K562 (cell line): ENCODE data around the gene RAB32. TPM values are rescaled to one million over a fixed set of nuclear protein-coding genes. Genes with fewer than 3 reads are reported as not detected.

Experiments used
- CREM ChIP-seq: IDR thresholded peaks from 2 replicates; pipeline ENCODE4 v1.6.1; 2014; ENCODE audit warnings: antibody characterized with exemption, low read depth
- ESRRA ChIP-seq: fragments of 450-650 bp; IDR thresholded peaks from 2 replicates; pipeline ENCODE4 v1.6.1; 2014; ENCODE audit warnings: low read depth, mild to moderate bottlenecking, moderate library complexity, borderline replicate concordance
- GABPB1 ChIP-seq: sonication (generic); formaldehyde crosslinking; IDR thresholded peaks from 2 replicates; pipeline ENCODE4 v1.8.0; 2022; ENCODE audit warnings: mild to moderate bottlenecking, missing genetic modification reagents
- GATAD2B ChIP-seq: fragments of 450-650 bp; IDR thresholded peaks from 2 replicates; pipeline ENCODE4 v1.6.1; 2017; ENCODE audit warnings: mild to moderate bottlenecking, borderline replicate concordance
- HMGN3 ChIP-seq: IDR thresholded peaks from 2 replicates; pipeline ENCODE4 v1.6.1; 2011; ENCODE audit warnings: borderline replicate concordance, low read depth, mild to moderate bottlenecking, mixed read lengths, low read length; ENCODE audit not compliant: insufficient read length; ENCODE audit errors: extremely low read depth
- MBD1 ChIP-seq: fragments of 250-450 bp; sonication (Bioruptor Pico); IDR thresholded peaks from 2 replicates; pipeline ENCODE4 v1.8.0; 2022; ENCODE audit warnings: inconsistent platforms
- MTA2 ChIP-seq: fragments of 450-650 bp; IDR thresholded peaks from 2 replicates; pipeline ENCODE4 v1.6.1; 2016; ENCODE audit warnings: low read depth
- NR2C2 ChIP-seq, 2 experiments: fragments of 200-800 bp in 1 of 2; sonication (Bioruptor generic) in 1 of 2; sonication (generic) in 1 of 2; formaldehyde crosslinking in 1 of 2; IDR thresholded peaks; 2 replicates each; pipeline versions ENCODE4 v1.6.1 to v1.8.0; 2016 to 2022; ENCODE audit warnings: mild to moderate bottlenecking in 1 of 2, missing compliant biosample characterization in 1 of 2, missing genetic modification characterization in 1 of 2, missing genetic modification reagents in 1 of 2
- NRF1 ChIP-seq, 2 experiments: fragments of 450-650 bp; IDR thresholded peaks in 1 of 2; conservative IDR thresholded peaks in 1 of 2; 2 replicates each; pipeline ENCODE4 v1.6.1; 2014; ENCODE audit warnings: mild to moderate bottlenecking in 2 of 2
- PHF20 ChIP-seq: fragments of 450-650 bp; IDR thresholded peaks from 2 replicates; pipeline ENCODE4 v1.6.1; 2018; ENCODE audit not compliant: partially characterized antibody
- PRPF4 ChIP-seq: fragments of 200-400 bp; formaldehyde crosslinking; IDR thresholded peaks from one replicate; pipeline ENCODE4 v1.6.1; 2017; ENCODE audit warnings: low read length, low read depth, mild to moderate bottlenecking; ENCODE audit not compliant: insufficient read depth, poor library complexity, severe bottlenecking
- SMAD4 ChIP-seq: fragments of 250-450 bp; sonication (Bioruptor Pico); conservative IDR thresholded peaks from 2 replicates; pipeline ENCODE4 v1.8.0; 2021; ENCODE audit warnings: inconsistent platforms, mild to moderate bottlenecking, moderate library complexity
- SOX6 ChIP-seq: fragments of 450-650 bp; IDR thresholded peaks from 2 replicates; pipeline ENCODE4 v1.6.1; 2014; ENCODE audit warnings: mild to moderate bottlenecking
- STAG1 ChIP-seq: sonication (generic); formaldehyde crosslinking; IDR thresholded peaks from 2 replicates; pipeline ENCODE4 v1.5.0; 2020; ENCODE audit warnings: missing genetic modification reagents, borderline replicate concordance
- TSHZ1 ChIP-seq: fragments of 250-450 bp; sonication (Bioruptor Pico); IDR thresholded peaks from 2 replicates; pipeline ENCODE4 v1.4.0; 2020; ENCODE audit warnings: mild to moderate bottlenecking, moderate library complexity
- ZNF263 ChIP-seq: sonication (generic); formaldehyde crosslinking; IDR thresholded peaks from 2 replicates; pipeline ENCODE4 v1.8.0; 2022; ENCODE audit warnings: mild to moderate bottlenecking, missing genetic modification reagents, borderline replicate concordance
- ZNF511 ChIP-seq: sonication (generic); formaldehyde crosslinking; IDR thresholded peaks from 2 replicates; pipeline ENCODE4 v1.8.0; 2022; ENCODE audit warnings: mild to moderate bottlenecking, missing genetic modification reagents
- ZNF561 ChIP-seq: fragments of 450-650 bp; formaldehyde crosslinking; conservative IDR thresholded peaks from 2 replicates; pipeline ENCODE4 v1.4.0; 2020; ENCODE audit warnings: mild to moderate bottlenecking, moderate library complexity
- ZNF639 ChIP-seq, 2 experiments: fragments of 200-800 bp in 1 of 2; sonication (Bioruptor generic) in 1 of 2; sonication (generic) in 1 of 2; formaldehyde crosslinking in 1 of 2; IDR thresholded peaks in 1 of 2; conservative IDR thresholded peaks in 1 of 2; 2 replicates each; pipeline versions ENCODE4 v1.5.0 to v1.6.1; 2016 to 2020; ENCODE audit warnings: missing compliant biosample characterization in 1 of 2, missing genetic modification characterization in 1 of 2, missing genetic modification reagents in 1 of 2
- polyA plus RNA-seq, 8 experiments: library from polyadenylated mRNA; depleted of rRNA in 4 of 8; stranded (reverse) in 5 of 8; unstranded in 3 of 8; fragments of >200 nt; fragmentation: Nextera tagmentation in 2 of 8; fragmentation: Illumina TruSeq in 1 of 8; extraction: Ambion mirVana in 2 of 8; extraction: Trizol in 1 of 8; gene quantifications; 2 replicates each; pipeline versions ENCODE4 v1.2.1 to v1.2.3, GENCODE V29; 2011 to 2014; ENCODE audit warnings: inconsistent platforms in 1 of 8, missing spikeins in 1 of 8
- total RNA-seq, 7 experiments: library from RNA; depleted of rRNA in 6 of 7; stranded (reverse); fragments of >200 nt in 6 of 7; fragmentation: Illumina TruSeq in 2 of 7; extraction: Trizol in 2 of 7; gene quantifications; 2 replicates each; pipeline versions ENCODE4 v1.2.1 to v1.2.3, GENCODE V29; 2011 to 2021; ENCODE audit warnings: low replicate concordance in 1 of 7

Gene RAB32
- total and polyA plus RNA-seq, 9 of the 15 experiments (the other 6 are each of a cell fraction or from before 2014, with no cell fraction given): 2.5 to 16.6 (median 11.0) TPM

- 0 out of 2 replicates have a peak, but pooled peaks have one; percentile 25 for TF ChIP-seq TSHZ1 (CRISPR knock-in tag)
- peak; percentile 33 for TF ChIP-seq PRPF4
- peak; percentile 71; the same call in 1 of the 2 replicates for TF ChIP-seq GABPB1 (CRISPR knock-in tag)
- no peak for TF ChIP-seq MTA2
- peak; percentile 30; the same call in 1 of the 2 replicates for TF ChIP-seq SOX6
- peak; percentile 49 for TF ChIP-seq ESRRA
- peak; percentile 94 for TF ChIP-seq SMAD4 (CRISPR knock-in tag)
- TF ChIP-seq ZNF561: peak; percentile 79; the same call in 1 of the 2 replicates
- TF ChIP-seq ZNF639 (CRISPR knock-in tag; conservative IDR thresholded peaks at IDR 0.05 in 1 of 2, IDR thresholded peaks at IDR 0.05 in 1 of 2): peak in 1 of 2 experiments; percentile 53; a peak in 1 of 4 replicates
- peak; percentile 96 for TF ChIP-seq GATAD2B
- peak; percentile 68 for TF ChIP-seq PHF20
- peak; percentile 60; the same call in 1 of the 2 replicates for TF ChIP-seq MBD1 (CRISPR knock-in tag)
- TF ChIP-seq ZNF263: peak; percentile 56; the same call in 1 of the 2 replicates
- TF ChIP-seq NRF1 (conservative IDR thresholded peaks at IDR 0.05 in 1 of 2, IDR thresholded peaks at IDR 0.05 in 1 of 2): peak; percentile 88 to 89
- peak; percentile 51 for TF ChIP-seq HMGN3
- TF ChIP-seq NR2C2 (CRISPR knock-in tag; IDR thresholded peaks at IDR 0.05): no peak
- TF ChIP-seq NR2C2 (tag; IDR thresholded peaks at IDR 0.05): peak; percentile 61
- peak; percentile 43; the same call in 1 of the 2 replicates for TF ChIP-seq ZNF511 (CRISPR knock-in tag)
- TF ChIP-seq CREM: peak; percentile 16; the same call in 1 of the 2 replicates
- no peak for TF ChIP-seq STAG1 (CRISPR knock-in tag)
Observed at GRCh38 chr6:146543211-146543939, at the start of gene RAB32 (continued).
